Epithelial cell of prostate (primary cell): ENCODE data around the gene ZSWIM5.

ENCODE experiments used
- DNase-seq: peaks from one replicate; pipeline ENCODE4 v3.0.0-alpha.2; 2011; ENCODE audit warnings: low read depth, low spot score
- H3K27ac ChIP-seq: fragments of 450-650 bp; 2 replicates; pipeline ENCODE4 v1.5.1; 2017; ENCODE audit warnings: mild to moderate bottlenecking

The ZSWIM5 gene

DNA sequence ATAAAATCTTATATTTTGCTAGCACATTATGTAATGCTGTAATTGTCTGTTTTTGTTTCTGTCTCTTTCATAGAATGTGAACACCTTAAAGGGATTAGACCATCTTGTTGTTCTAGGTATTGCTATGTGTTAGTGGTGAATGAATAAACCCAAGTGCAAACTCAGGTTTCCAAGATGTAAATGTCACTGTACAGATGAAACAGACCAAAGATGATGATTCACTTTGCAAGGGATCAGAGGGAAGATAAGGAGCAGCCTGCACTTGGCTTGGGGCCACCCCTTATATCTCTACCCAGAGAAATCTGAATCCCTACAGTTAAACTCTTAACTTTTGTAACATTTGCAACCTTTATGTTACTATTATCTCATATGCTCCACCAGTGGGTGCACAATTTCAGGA is 168.9 kb downstream of the ZSWIM5 start:
- no peak overlapping the region for H3K27ac ChIP-seq
- no peak for DNase-seq

DNA sequence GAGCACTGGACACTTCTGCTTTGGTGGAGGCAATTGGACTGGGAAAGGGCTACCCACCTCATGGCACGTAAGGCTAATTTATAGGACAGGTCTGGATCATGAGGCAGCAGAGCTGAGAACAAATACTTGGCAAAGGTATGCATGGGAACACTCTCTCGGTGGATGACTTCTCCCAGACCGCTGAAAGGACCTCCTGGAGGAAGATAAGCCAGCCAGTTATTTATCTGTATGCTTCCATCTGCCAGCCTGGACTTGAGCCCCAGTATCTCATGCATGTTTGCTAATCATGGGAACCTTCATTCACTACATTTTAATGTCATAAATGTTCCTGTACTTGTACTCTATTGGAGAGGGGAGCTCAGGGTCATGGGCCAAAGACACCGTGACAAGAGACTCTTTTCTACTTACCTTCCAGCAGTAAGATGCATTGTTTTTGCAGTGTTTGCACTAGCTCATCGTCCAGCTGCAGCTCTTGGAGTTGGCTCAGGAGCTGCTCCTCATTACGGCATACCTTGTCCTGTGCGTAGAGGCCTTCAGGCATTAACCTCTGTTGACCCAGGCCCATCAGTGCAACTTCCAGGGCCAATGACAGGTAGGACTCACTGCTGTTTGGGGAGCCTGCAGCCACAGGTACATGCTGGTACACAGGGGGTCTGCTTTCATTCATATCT is 170.6 kb downstream of the ZSWIM5 start:
- H3K27ac ChIP-seq, result no peak overlapping the region
- DNase-seq, result no peak

DNA sequence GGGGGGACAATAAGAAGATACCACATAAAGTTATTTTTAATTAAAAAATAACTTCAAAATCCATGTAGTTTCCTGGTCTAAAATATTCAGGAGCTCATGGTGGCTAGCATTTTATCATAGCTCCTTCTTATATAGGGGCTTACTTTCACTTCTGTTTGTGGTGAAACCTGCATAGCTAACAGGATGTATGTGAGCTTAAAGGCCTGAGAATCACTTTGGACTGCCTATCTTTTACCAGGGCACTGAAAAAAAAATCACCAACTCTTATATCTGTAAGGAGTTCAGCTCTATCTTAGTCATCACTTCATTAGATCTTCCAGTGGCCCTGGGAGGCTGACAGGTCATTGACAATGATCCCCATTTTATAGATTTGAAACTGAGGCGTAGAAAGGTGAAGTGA is 173.0 kb downstream of the ZSWIM5 start:
- no peak overlapping the region for H3K27ac ChIP-seq
- DNase-seq, result no peak

DNA sequence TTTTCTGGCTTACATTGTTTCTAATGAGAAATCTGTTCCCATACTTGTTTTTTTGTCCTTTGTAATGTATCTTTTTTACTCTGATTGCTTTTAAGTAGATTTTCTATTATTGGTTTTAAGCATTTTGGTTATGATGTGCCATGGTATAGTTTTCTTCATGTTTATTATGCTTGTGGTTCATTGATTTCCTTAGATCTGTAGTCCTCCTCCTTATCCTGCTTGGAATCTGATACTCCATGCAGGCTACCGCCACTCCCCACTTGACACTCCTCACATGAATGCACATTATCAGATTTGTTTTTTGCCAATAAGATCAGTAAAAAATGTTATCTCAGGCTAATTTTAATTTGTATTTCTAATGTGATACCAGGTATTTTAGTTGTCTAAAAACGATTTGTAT is 173.6 kb downstream of the ZSWIM5 start:
- H3K27ac ChIP-seq, result no peak overlapping the region
- no peak for DNase-seq

DNA sequence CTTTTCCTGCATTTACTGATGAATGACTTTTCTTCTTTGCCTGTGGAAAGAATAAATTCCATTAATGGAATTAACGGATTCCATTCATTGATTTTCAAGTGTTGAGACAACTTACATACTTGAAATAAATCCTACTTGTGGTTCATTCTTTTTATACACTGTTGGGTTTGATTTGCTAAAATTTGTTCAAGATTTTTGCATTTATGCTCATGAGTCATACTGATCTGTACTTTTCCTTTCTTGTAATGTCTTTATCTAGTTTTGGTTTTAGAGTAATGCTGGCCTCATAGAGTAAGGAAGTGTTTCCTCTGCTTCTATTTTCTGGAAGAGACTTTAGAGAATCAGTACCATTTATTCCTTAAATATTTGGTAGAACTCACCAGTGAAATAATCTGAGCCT is 180.0 kb downstream of the ZSWIM5 start:
- no peak for DNase-seq
- no peak overlapping the region for H3K27ac ChIP-seq

DNA sequence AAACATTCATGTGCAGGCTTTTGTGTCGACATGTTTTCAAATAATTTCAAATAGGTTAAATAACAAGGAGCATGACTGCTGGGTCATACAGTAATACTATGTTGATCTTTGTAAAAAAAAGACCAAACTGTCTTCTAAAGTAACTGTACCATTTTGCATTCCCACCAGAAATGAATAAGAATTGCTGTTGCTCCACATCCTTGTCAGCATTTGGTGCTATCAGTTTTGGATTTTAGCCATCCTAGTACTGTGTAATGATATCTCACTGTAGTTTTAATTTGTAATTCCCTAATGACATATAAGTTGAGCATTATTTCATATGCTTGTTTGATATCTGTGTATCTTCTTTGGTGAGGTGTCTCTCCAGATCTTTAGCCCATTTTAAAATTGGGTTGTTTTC is 182.7 kb downstream of the ZSWIM5 start:
- DNase-seq, result no peak
- no peak overlapping the region for H3K27ac ChIP-seq

DNA sequence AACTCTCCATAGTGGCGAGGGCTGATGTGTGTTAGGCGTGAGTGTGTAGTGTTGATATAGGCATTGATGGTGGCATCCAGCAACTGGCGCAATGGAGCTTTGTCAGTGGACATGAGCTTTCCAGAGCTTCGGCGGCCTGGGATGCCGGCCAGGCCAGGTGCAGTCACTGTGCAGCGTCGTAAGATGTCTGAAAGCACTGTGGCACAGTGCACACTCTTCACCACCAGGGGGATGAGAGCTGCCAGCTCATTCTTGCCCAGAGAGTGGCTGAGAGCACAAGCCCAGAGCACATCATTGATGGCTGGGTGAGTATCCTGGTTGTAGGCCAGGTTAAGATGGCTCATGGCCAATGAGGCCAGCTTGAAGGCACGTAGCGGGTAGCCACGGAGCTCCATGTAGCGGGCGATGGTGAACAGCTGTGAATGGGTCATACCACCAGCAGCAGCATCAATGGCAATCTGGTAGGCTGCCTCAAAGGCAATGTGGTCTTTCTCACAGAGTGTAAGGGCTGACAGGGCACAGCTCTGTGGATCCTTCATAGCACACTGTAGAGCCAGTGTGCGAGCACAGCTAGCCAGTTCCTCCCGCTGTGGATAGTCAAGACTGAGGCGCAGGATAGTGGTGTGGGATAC is 187.7 kb downstream of the ZSWIM5 start:
- peak; percentile 31 for DNase-seq
- no peak overlapping the region for H3K27ac ChIP-seq

DNA sequence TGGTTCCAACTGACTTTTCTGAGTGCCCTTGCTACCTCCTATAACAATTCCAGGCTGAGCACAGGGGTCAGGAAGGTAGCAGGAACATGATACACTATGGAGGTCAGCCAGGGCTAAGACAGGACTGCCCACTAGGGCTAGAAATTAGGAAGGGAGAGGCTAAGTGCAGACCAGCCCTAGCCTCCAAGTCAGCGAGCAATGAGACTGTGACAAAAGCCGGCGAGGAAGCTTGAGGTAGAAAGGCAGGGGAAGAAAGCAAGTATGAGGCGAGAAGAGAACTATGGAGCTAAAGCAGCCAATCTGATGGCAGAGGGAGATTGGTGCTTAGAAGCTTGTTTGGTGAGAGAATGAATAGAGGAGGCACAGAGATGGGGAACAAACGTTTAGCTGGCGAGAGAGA is 189.6 kb downstream of the ZSWIM5 start:
- no peak for DNase-seq
- H3K27ac ChIP-seq, result no peak overlapping the region

DNA sequence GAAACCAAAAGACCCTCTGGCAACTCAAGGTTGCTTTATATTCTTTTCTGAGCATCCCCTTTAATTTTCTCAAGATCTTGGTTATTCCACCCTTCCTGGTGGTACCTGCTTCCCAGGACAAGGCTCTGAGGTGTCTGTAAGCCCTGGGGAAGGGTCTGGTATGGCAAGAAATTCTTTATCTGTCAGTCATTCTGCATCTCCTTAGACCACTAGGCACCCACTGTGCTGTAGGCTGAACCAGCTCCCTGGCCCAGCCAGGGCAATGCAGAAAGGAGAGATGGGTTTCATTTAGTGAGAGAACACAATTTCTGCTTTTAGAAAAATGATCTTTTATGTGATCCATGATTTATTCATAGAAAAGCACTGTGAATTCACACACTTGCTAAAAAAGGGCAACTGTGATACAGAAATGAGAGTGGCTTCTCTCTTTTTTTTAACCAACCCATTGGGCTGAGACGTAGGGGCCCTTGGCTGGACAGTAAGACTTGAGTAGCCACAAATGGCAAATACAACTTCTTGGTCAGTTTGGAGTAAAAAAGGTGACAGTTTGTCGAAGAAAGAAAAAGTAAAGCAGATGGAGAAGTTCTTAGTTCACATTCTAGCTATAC is 190.2 kb downstream of the ZSWIM5 start:
- DNase-seq, result no peak
- H3K27ac ChIP-seq, result no peak overlapping the region

DNA sequence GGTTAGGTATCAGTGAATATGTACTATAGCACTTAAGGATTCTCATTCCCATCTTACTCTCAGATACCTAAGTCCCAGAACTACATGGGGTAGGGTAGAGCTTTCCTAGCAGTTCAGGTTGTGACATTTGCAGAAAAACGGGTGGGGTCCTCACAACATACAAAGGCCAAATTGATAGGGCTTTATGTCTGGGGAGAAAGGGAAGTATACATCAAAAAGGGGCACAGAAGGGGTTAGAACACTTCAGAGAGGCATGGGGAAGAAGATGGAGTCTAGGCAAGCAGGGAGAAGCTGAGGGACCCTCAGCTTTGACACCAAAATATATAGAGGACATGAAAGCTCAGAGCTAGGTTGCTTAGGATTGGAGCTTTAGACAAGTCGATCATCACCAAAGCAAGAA is 190.7 kb downstream of the ZSWIM5 start:
- DNase-seq, result no peak
- no peak overlapping the region for H3K27ac ChIP-seq

DNA sequence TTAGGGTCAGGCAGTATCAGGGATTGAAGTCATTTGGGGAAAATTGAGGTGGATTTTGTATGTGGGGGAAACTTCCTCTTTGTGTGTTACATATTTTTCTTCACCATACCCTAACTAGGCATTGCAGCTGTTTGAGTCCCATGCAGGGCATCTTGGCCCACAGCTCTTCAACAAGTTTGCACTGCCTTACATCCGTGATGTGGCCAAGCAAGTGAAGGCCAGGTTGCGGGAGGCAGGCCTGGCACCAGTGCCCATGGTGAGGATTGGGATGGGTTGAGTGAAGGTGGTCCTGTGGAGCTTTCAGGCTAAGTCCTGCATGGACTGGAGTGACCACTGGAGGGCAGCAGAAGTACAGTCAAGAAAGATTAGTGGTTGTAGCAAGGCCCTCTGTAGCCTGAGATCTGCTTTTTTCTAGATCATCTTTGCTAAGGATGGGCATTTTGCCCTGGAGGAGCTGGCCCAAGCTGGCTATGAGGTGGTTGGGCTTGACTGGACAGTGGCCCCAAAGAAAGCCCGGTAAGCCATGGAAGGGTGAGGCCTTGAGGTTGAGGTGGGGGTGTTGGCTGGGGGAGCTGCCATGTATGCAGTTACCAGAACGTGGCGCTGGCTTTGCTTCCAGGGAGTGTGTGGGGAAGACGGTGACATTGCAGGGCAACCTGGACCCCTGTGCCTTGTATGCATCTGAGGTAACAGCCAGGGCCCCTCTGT is 191.9 kb downstream of the ZSWIM5 start:
- DNase-seq, result peak; percentile 16
- no peak overlapping the region for H3K27ac ChIP-seq

DNA sequence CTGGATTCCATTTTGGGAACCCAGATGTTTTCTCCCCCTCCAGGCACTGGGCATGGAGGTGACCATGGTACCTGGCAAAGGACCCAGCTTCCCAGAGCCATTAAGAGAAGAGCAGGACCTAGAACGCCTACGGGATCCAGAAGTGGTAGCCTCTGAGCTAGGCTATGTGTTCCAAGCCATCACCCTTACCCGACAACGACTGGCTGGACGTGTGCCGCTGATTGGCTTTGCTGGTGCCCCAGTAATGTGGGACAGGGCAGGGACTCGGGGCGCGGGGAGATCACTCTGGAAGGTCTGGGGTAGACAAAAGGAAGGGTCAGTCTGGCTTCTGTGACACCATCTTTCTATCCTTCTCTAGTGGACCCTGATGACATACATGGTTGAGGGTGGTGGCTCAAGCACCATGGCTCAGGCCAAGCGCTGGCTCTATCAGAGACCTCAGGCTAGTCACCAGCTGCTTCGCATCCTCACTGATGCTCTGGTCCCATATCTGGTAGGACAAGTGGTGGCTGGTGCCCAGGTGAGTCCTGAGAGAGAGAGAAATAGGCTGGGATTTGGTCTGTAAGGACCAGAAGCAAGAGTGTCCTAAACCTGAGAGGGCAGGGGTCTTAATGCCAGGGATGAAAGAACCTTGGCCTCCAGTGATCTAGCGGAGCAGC is 192.7 kb downstream of the ZSWIM5 start:
- H3K27ac ChIP-seq, result no peak overlapping the region

DNA sequence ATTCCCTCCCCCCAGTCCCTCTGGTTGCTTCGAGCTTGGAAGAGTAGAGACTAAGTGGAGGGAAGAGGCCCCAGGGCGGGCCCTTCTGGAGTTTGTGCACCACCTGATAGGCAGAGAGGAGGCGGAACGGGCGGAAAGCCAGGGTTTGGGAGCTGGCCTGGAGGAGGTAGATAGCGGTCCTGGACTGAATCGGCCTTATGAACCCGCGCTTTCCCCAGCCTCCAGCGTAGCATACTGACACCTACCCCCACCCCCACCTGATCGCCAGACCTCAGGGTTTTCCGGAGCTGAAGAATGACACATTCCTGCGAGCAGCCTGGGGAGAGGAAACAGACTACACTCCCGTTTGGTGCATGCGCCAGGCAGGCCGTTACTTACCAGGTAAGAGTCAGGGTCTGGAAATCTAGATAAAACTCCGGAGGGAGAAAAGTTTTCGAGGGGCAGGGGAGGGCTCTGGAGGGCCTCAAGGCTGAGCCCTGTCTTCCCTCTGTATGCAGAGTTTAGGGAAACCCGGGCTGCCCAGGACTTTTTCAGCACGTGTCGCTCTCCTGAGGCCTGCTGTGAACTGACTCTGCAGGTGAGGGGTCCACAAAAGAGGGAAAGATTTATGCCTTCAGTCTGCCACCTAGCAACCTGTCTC is 193.6 kb downstream of the ZSWIM5 start:
- H3K27ac ChIP-seq, result peak overlapping the region; percentile 76
- no peak for DNase-seq

More for the DNA sequence above, 192.7 kb downstream of the ZSWIM5 start:
- DNase-seq, result no peak

DNA sequence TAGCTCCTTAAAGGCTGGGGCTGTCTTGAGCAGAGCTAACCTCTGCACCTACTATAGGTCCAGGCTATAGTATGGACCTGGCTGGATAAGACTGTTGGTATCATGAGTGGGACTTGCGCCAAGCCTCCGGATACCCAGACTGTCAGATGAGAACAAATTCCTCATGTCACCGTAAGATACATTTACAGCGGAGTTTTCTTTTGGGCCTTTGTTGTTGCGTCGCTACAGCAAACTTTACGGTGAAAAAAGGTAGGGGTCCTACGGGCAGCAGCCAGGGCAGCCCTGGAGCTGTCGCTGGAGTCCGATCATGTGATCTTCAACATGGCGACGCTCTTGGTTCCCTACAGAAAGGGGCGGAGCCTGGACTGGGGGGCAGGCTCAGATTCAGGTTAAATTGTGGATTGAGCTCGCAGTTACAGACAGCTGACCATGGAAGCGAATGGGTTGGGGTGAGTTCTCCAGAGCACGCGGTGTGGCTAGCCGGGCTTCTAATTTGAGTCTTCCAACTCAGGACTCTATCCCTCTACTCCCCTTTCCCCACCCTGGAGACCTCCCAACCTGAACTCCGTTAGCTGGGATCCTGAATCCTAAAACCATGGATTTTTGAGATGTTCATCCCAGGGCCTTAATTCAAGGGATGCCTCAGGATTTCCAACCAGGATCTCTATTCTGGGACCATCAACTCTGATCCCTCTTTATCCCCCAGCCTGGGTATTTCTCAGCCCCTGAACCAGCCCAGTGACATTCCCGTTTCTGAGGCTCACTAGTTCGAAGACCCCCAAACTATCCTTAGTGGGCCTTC is 194.4 kb downstream of the ZSWIM5 start, which contains the start of gene UROD:
UROD (plus strand) TSS at position 418 of the 802 bp plus-strand sequence; CDS start at position 430, 12 bp downstream.
- DNase-seq, result peak; percentile 85
- H3K27ac ChIP-seq, result peak within 1 kb of the TSS; percentile 76

DNA sequence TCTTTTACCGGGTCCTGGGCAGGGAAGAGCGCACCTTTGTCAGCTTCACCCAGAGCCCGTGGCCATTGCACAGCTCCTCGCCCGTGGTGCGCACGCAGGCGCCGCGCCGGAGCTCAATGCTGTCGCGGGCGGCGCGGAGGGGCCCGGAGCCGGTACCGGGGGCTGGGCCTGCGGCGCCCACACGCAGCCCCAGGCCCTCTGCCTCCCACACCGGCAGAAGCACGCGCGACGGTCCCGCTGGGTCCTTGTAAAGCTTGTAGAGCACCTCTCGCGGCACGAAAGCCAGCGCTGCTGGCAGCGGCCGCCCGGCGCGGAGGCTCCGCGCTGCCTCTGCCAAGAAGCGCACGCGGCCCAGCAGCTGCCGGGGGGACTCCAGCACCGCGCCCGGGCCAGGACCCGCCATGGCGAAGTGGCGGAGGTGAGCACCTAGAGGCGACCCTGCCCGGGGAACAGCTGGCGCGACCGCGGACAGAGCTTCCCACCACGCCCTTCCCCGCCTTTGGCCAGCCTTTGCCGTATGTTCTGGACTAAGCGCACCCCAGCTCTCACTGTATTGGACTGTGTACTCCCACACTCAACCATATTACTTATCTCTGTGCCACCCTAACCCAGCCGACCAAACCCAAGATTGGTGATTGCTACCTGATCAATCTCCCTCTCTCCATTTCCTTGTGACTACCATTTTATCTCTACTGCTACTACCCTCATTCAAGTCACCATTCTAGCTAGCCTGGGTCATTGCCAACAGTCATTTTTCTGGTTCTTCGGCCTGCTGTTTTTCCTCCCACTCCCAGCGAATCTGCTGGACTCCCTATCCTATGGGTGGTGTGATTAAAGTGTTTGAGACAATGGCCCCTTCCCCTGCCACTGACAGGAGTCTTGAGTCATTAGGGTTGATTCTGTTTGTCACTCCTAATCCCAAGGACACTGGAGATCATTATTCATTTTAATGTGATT is 195.3 kb downstream of the ZSWIM5 start, which contains the start of gene HECTD3:
HECTD3 (minus strand) TSS at position 470 of the 957 bp plus-strand sequence; CDS start at position 403, 67 bp downstream.
- peak within 1 kb of the TSS; percentile 76 for H3K27ac ChIP-seq

DNA sequence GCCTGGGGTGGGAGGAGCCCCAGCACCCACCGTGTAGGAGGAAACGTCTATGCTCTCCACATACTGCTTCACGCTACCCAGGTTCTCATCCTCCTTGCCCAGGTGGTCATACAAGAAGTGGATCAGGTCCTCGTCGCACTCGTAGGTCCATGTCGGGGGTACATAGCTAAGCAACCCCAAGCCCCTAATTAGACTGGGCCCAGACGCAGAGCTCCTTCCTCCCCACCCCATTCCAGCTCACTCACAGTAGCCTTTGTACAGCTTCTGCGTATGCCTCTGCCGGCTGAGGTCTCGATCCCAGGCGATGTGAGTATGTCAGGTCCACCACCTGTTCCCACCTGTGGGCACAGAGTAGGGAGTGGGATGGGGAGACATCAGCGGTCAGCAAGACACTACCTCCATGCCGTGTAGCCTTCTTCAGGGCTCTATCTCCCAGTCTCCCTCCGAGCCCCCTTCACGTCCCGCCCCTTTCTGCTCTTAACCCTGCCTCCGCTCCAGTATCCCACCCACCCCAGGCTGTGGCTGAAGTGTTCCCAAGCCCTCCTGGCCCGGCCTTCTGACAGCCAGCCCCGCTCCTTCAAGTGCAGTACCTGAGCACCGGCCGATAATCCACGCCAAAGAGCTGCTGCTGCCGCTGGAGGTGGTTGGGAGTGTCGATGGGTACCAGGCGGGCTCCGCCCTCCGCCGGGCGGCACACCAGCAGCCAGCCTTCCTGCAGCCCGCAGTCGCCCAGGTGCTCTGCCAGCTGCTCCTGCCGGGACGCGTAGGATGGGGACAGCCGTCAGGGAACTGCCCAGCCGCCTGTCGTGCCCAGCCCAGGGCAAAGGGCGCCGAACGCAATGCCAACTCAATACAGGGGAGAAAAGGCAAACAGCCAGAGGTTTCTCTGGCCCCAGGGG is 196.2 kb downstream of the ZSWIM5 start:
- peak overlapping the region; percentile 76 for H3K27ac ChIP-seq
- no peak for DNase-seq

More for the DNA sequence above, 195.3 kb downstream of the ZSWIM5 start, which contains the start of gene HECTD3:
- DNase-seq, result peak; percentile 16
